Right lobe of liver (tissue), 6 donors: ENCODE measurements around the gene PACRG. TPM values are rescaled to one million over a fixed set of nuclear protein-coding genes. Genes with fewer than 3 reads are reported as not detected.

Experiments
- ATAC-seq, 4 donors: fragments of 200-7000 bp; cut with Tn5 transposase; one replicate each; pipeline ENCODE4 v1.9.1; 2020; ENCODE audit warnings: mild to moderate bottlenecking in 4 of 4, moderate library complexity in 4 of 4
- DNase-seq, 3 donors: peaks; one replicate each; pipeline ENCODE4 v3.0.0-alpha.2; 2020
- H3K27ac ChIP-seq, 3 donors: fragments of 200-600 bp; one replicate each; pipeline ENCODE4 v1.8.0; 2022
- H3K27me3 ChIP-seq, 2 donors: fragments of 200-600 bp; one replicate each; pipeline ENCODE4 v1.8.0; 2022
- H3K36me3 ChIP-seq, 4 donors: fragments of 200-600 bp; sonication (generic) in 1 of 4; one replicate each; pipeline versions ENCODE4 v1.5.1 to v1.8.0; 2017 to 2022; ENCODE audit warnings: control low read depth in 1 of 4
- H3K4me1 ChIP-seq, 4 donors: fragments of 200-600 bp; sonication (generic) in 1 of 4; one replicate each; pipeline versions ENCODE4 v1.5.1 to v1.8.0; 2017 to 2022; ENCODE audit warnings: control low read depth in 1 of 4
- H3K4me3 ChIP-seq, 3 donors: fragments of 200-600 bp; one replicate each; pipeline ENCODE4 v1.8.0; 2022
- H3K9me3 ChIP-seq, 4 donors: fragments of 200-600 bp; sonication (generic) in 1 of 4; one replicate each; pipeline versions ENCODE4 v1.5.1 to v1.8.0; 2017 to 2022; ENCODE audit warnings: control low read depth in 1 of 4
- POLR2A ChIP-seq: fragments of 450-650 bp; IDR thresholded peaks from one replicate; pipeline ENCODE4 v1.6.1; 2017; ENCODE audit warnings: antibody characterized with exemption, mild to moderate bottlenecking
- WGBS: methylation state at CpG from one replicate; pipeline ENCODE4 v1.1.6; 2018; ENCODE audit warnings: low coverage, low lambda C conversion rate; ENCODE audit not compliant: insufficient coverage; ENCODE audit errors: missing lambda C conversion rate; 5-methylcytosine and 5-hydroxymethylcytosine counted together
- intact Hi-C, 2 donors: fragments of 100-400 bp; cut with DNase I; formaldehyde crosslinking; loops; one replicate each; pipeline versions ENCODE4 v1.11.2 to v1.14.1; 2022
- total RNA-seq, 6 experiments: library from RNA; depleted of rRNA in 2 of 6; stranded (reverse); fragments of >200 nt in 2 of 6; fragmentation: NEBNext Ultra II Directional in 3 of 6; extraction: Animal tissue kit (Norgen Biotek cat#: 25700) in 3 of 6; gene quantifications; one replicate each; pipeline versions ENCODE4 v1.1.0 to v1.2.4, GENCODE V29; 2016 to 2023
- TF ChIP-seq, protein P1 (sequence below), 4 donors: fragments of 200-600 bp in 3 of 4; fragments of 450-650 bp in 1 of 4; IDR thresholded peaks; one replicate each; pipeline versions ENCODE4 v1.5.1 to v1.8.0; 2016 to 2022; ENCODE audit warnings: antibody characterized with exemption in 4 of 4, mild to moderate bottlenecking in 2 of 4
- donor health status: DM: no; HTN: yes; CAD: no.
- donor health status: DM: no; HTN: no; CAD: no.
- donor health status: DM: no; HTN: no; CAD: no.
- donor health status: DM: no; HTN: yes; CAD: no.
- donor health status: DM: no; HTN: yes; CAD: no.

PACRG gene
- total RNA-seq, 6 experiments from 2014 or later, result 0.25 to 5.3 (median 2.7) TPM

DNA sequence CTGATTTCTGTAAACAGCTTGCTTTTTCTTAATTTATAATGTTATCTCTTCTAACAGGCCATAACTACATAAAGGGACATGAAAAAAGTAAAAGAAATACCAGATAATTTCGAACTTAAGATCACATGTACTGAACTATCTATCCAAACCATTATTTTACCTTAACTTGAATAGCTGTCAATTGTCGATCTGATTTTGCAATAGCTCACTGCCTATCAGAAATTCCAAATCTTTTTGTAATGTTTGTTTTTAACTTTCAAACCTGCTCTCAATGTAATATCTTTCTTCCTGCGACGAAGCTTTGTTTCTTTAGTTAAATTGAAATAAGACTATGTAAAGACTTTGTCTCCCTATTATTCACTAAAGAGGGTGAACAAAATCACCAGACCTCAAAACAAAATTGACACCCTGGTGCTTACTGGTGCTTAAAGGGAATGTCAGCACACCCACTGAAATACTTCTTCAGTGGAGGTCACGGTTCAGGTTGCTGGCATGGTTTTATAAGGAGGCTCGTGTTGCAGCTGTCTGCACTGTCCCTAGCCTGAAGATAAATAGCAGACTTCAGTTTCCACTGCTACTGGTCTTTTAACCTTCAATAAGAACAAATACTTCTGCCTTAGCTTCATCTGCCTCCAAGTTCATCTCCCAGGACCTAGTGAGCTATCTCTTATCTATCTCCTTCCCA, 569.2 kb downstream of the PACRG start:
- WGBS, result 31% methylated on average over 6 of the region's 6 CpGs
- DNase-seq, result no peak
- peak; percentile 56 to 79 (median 68) for ATAC-seq
- Histone ChIP-seq H3K4me3 (no peak overlapping the region), H3K4me1 (peaks cover 0 to 6% (median 0%) of the 10 kb centered on the region in 4 donors), H3K9me3 (no peaks in the 10 kb centered on the region), H3K36me3 (no peaks in the 10 kb centered on the region), H3K27me3 (no peaks in the 10 kb centered on the region), H3K27ac (no peak overlapping the region)
- intact Hi-C loops, result no loop called here
- TF ChIP-seq, protein P1, sequence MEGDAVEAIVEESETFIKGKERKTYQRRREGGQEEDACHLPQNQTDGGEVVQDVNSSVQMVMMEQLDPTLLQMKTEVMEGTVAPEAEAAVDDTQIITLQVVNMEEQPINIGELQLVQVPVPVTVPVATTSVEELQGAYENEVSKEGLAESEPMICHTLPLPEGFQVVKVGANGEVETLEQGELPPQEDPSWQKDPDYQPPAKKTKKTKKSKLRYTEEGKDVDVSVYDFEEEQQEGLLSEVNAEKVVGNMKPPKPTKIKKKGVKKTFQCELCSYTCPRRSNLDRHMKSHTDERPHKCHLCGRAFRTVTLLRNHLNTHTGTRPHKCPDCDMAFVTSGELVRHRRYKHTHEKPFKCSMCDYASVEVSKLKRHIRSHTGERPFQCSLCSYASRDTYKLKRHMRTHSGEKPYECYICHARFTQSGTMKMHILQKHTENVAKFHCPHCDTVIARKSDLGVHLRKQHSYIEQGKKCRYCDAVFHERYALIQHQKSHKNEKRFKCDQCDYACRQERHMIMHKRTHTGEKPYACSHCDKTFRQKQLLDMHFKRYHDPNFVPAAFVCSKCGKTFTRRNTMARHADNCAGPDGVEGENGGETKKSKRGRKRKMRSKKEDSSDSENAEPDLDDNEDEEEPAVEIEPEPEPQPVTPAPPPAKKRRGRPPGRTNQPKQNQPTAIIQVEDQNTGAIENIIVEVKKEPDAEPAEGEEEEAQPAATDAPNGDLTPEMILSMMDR (IDR thresholded peaks at IDR 0.05), result no peak
- no peak for TF ChIP-seq POLR2A

DNA sequence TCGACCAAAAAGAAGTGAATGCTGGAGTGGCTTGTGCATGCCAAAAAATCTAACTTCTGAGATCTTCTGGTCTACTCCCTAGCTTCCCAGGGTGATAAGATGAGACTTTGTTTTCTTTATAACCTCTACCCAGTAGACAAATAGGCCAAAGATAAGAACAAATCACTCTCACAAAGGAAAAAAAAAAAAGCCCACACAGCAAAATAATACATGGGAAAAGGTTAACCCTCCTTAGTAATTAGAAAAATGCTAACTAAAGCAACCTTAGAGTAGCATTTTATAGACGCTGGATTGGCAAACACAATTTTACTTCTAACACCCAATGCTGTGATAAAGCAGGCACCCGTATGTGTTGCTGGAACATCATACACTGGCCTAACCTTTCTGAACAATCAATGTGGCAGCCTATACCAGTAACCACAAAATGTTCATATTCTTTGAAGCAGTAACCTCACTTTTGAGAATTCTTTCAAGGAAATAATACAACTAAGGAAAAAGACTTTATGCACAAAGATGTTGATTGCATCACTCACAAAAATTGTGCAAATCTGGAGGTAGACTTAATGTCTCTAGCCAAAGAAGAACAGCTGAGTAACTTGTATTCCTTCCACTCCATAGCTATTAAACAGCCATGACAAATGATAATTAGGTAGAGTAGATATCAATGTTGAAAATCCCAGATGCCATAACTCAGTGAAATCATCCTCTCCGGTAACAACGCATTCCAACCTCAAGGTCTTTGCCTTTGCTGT, 570.5 kb downstream of the PACRG start:
- no peaks in the 10 kb centered on the region for H3K36me3 ChIP-seq
- no peaks in the 10 kb centered on the region for H3K27me3 ChIP-seq
- no peak for TF ChIP-seq POLR2A
- TF ChIP-seq, protein P1 (IDR thresholded peaks at IDR 0.05), result no peak
- no peak for DNase-seq
- peaks cover 0 to 6% (median 0%) of the 10 kb centered on the region in 4 donors for H3K4me1 ChIP-seq
- no peaks in the 10 kb centered on the region for H3K9me3 ChIP-seq
- intact Hi-C loops, result no loop called here
- H3K27ac ChIP-seq, result no peak overlapping the region
- H3K4me3 ChIP-seq, result no peak overlapping the region
- ATAC-seq, result no peak
- WGBS, result 59% methylated on average over 3 of the region's 5 CpGs

DNA sequence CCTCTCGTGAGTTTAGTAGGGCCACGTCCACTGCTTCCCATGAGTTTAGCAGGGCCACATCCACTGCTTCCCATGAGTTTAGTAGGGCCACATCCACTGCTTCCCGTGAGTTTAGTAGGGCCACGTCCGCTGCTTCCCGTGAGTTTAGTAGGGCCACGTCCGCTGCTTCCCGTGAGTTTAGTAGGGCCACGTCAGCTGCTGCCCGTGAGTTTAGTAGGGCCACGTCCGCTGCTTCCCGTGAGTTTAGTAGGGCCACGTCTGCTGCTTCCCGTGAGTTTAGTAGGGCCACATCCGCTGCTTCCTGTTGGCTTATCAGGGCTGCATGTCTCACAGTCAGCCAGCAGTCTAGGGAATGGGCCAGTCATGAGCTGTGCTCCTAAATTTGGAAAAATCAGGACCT, 573.1 kb downstream of the PACRG start:
- Histone ChIP-seq H3K4me1 (peaks cover 0 to 6% (median 0%) of the 10 kb centered on the region in 4 donors), H3K27me3 (no peaks in the 10 kb centered on the region), H3K9me3 (no peaks in the 10 kb centered on the region), H3K4me3 (no peak overlapping the region), H3K27ac (no peak overlapping the region), H3K36me3 (no peaks in the 10 kb centered on the region)
- 77% methylated on average over 11 of the region's 17 CpGs for WGBS
- TF ChIP-seq POLR2A, result no peak
- TF ChIP-seq, protein P1 (IDR thresholded peaks at IDR 0.05), result no peak
- ATAC-seq (no peak), DNase-seq (no peak)
- intact Hi-C loops, result no loop called here

DNA sequence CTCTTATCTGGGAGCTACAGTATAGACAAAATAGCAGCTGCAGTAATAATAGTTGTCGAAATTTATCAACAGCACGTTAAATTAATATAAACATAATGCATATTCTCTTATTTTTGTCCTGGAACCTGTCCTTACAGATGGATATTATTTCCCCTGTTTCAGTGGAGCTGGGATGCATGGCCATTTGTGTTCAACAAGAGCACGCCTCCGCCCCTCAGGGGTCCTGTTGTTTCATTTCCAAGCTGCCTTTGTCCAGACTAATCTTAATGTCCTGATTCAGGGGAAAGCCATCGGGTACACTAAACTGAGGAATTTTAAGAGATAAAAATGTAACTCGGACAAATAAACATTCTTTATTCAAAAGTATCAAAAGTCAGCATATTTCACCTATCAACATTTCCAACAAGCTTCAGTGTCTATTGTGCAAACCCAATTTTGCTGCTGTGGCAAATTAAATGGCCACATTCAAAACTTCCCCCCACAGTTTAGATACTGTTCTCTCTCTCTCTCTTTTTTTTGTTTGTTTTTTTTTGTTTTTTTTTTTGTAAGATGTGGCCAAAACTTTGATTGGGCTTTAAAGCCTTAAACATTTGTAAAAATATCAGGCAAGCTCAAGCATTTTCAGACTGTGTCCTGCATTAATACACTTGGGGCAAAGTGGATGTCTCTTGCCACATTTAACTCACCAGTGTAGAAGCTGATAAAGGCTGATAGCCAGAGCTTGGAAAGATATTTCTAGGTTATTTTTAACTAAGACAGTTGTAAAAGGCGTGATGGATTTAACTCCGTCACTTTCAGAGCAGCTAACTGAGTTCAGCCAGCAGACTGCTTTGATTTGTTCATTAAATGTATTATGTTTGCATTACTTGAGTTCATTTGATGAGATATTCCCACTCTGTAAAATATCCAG, 574.2 kb downstream of the PACRG start:
- TF ChIP-seq POLR2A, result no peak
- TF ChIP-seq, protein P1 (IDR thresholded peaks at IDR 0.05), result no peak
- Histone ChIP-seq H3K4me1 (peaks cover 0 to 4% (median 0%) of the 10 kb centered on the region in 4 donors), H3K36me3 (no peaks in the 10 kb centered on the region), H3K4me3 (no peak overlapping the region), H3K9me3 (no peaks in the 10 kb centered on the region), H3K27ac (no peak overlapping the region), H3K27me3 (no peaks in the 10 kb centered on the region)
- intact Hi-C loops, result no loop called here
- WGBS, result 50% methylated on average over 8 of the region's 8 CpGs
- ATAC-seq (peak in 1 of 4 donors; percentile 17), DNase-seq (no peak)
